Measurements from ENCODE around the gene AP2B1. TPM values are rescaled to one million over a fixed set of nuclear protein-coding genes. Genes with fewer than 3 reads are reported as not detected.
A peak's percentile ranks its signal among the peaks of the same experiment; 100 is the strongest.

The AP2B1 gene
- total RNA-seq, 1 experiment from 2014 or later = 70.2 TPM

GRCh38 chr17:35743626-35744328 is 156.7 kb downstream of the AP2B1 start:
- Histone ChIP-seq H3K9ac (ENCODE audit: low read length) (no peak overlapping the region), H3K79me2 (ENCODE audit: low read length) (no peaks in the 10 kb centered on the region), H3F3A (ENCODE audit: low read length, unreplicated experiment) (no peaks in the 10 kb centered on the region), H3K9me3 (ENCODE audit: low read length) (no peaks in the 10 kb centered on the region), H3K36me3 (ENCODE audit: low read depth, low read length) (no peaks in the 10 kb centered on the region), H3K4me3 (ENCODE audit: low read length) (no peak overlapping the region), H4K20me1 (ENCODE audit: low read length) (no peaks in the 10 kb centered on the region), H3K4me1 (ENCODE audit: insufficient read depth, low read length) (no peaks in the 10 kb centered on the region), H2AFZ (ENCODE audit: low read length) (no peak overlapping the region), H3K27me3 (ENCODE audit: low read length) (no peaks in the 10 kb centered on the region), H3K9me2 (replicated peaks; ENCODE audit: low read length) (no peaks in the 10 kb centered on the region), H3K4me2 (ENCODE audit: low read length) (no peak overlapping the region), H3K27ac (ENCODE audit: low read length) (no peak overlapping the region)
- intact Hi-C loops (cut with micrococcal nuclease) = no loop called here
- ATAC-seq (no peak), DNase-seq (peak; percentile 36)
- no TSS peak for BruUV-seq (replicated peaks)
- CTCF ChIA-PET = no interaction called here
- POLR2A ChIA-PET (ENCODE audit: unreplicated experiment) = no interaction called here
- TF ChIP-seq EZH2phosphoT487 (IDR thresholded peaks at IDR 0.05; ENCODE audit: borderline replicate concordance, low read length) = no peak
- TF ChIP-seq, protein P1, sequence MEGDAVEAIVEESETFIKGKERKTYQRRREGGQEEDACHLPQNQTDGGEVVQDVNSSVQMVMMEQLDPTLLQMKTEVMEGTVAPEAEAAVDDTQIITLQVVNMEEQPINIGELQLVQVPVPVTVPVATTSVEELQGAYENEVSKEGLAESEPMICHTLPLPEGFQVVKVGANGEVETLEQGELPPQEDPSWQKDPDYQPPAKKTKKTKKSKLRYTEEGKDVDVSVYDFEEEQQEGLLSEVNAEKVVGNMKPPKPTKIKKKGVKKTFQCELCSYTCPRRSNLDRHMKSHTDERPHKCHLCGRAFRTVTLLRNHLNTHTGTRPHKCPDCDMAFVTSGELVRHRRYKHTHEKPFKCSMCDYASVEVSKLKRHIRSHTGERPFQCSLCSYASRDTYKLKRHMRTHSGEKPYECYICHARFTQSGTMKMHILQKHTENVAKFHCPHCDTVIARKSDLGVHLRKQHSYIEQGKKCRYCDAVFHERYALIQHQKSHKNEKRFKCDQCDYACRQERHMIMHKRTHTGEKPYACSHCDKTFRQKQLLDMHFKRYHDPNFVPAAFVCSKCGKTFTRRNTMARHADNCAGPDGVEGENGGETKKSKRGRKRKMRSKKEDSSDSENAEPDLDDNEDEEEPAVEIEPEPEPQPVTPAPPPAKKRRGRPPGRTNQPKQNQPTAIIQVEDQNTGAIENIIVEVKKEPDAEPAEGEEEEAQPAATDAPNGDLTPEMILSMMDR (conservative IDR thresholded peaks at IDR 0.05; ENCODE audit: low read depth, low read length) = no peak
- TF ChIP-seq EZH2 (IDR thresholded peaks at IDR 0.05; ENCODE audit: low read length, unreplicated experiment) = no peak

DNA sequence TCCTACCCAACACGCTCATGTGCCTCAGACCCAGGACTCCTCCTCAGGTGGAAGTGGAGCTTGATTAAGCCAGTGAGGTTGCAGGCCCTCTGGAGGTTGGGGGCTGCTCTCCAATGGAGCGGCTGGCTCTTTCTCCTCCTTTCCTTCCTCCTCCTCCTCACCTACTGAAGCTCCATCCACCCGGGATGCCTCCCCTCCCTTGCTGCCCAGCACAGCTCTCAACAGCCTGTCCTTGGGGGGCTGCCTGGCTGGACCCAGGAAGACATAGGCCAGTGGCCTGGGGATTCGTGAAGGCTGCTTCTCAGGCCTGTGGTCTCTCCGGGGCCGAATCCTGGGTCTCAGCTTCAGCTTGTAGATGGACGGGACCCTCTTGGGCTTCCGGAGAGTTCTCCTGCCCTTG is 157.7 kb downstream of the AP2B1 start:
- no peaks in the 10 kb centered on the region for H3K4me1 ChIP-seq (ENCODE audit: insufficient read depth, low read length)
- TF ChIP-seq, protein P1 (conservative IDR thresholded peaks at IDR 0.05; ENCODE audit: low read depth, low read length) = no peak
- TF ChIP-seq EZH2 (IDR thresholded peaks at IDR 0.05; ENCODE audit: low read length, unreplicated experiment) (no peak), EZH2phosphoT487 (IDR thresholded peaks at IDR 0.05; ENCODE audit: borderline replicate concordance, low read length) (no peak)
- H3K4me3 ChIP-seq (ENCODE audit: low read length) = no peak overlapping the region
- H3K79me2 ChIP-seq (ENCODE audit: low read length) = no peaks in the 10 kb centered on the region
- intact Hi-C loops (cut with micrococcal nuclease) = no loop called here
- BruUV-seq (replicated peaks) = no TSS peak
- no peaks in the 10 kb centered on the region for H3F3A ChIP-seq (ENCODE audit: low read length, unreplicated experiment)
- no peaks in the 10 kb centered on the region for H4K20me1 ChIP-seq (ENCODE audit: low read length)
- H3K9me3 ChIP-seq (ENCODE audit: low read length) = no peaks in the 10 kb centered on the region
- H3K36me3 ChIP-seq (ENCODE audit: low read depth, low read length) = no peaks in the 10 kb centered on the region
- CTCF ChIA-PET = no interaction called here
- H2AFZ ChIP-seq (ENCODE audit: low read length) = no peak overlapping the region
- H3K9me2 ChIP-seq (replicated peaks; ENCODE audit: low read length) = no peaks in the 10 kb centered on the region
- POLR2A ChIA-PET (ENCODE audit: unreplicated experiment) = no interaction called here
- DNase-seq (no peak), ATAC-seq (no peak)
- no peak overlapping the region for H3K4me2 ChIP-seq (ENCODE audit: low read length)
- H3K27ac ChIP-seq (ENCODE audit: low read length) = no peak overlapping the region
- no peaks in the 10 kb centered on the region for H3K27me3 ChIP-seq (ENCODE audit: low read length)
- no peak overlapping the region for H3K9ac ChIP-seq (ENCODE audit: low read length)

DNA sequence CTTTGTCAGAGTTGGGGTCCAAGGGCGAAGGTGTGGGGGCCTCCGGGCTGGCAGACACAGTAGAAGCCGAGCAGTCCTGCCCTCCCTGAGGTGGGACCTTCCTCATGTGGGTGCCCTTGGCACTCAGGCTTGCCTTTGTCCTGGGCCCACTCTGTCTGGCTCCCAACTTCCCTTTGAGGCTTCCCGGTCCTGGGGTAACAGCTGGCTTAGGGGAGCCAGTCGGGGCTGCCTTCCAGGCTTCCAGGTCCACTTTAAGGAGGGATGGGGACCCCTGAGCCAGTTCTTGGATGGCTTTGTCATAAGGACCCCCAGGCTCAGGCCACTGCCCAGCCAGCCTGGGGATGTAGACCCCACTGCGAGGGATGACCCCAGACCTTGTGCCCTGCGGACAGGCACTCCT is 158.1 kb downstream of the AP2B1 start:
- no peak for TF ChIP-seq EZH2phosphoT487 (IDR thresholded peaks at IDR 0.05; ENCODE audit: borderline replicate concordance, low read length)
- TF ChIP-seq EZH2 (IDR thresholded peaks at IDR 0.05; ENCODE audit: low read length, unreplicated experiment) = no peak
- TF ChIP-seq, protein P1 (conservative IDR thresholded peaks at IDR 0.05; ENCODE audit: low read depth, low read length) = no peak
- Histone ChIP-seq H3K36me3 (ENCODE audit: low read depth, low read length) (no peaks in the 10 kb centered on the region), H3F3A (ENCODE audit: low read length, unreplicated experiment) (no peaks in the 10 kb centered on the region), H3K4me1 (ENCODE audit: insufficient read depth, low read length) (no peaks in the 10 kb centered on the region), H3K9me2 (replicated peaks; ENCODE audit: low read length) (no peaks in the 10 kb centered on the region), H3K27ac (ENCODE audit: low read length) (no peak overlapping the region), H3K9me3 (ENCODE audit: low read length) (no peaks in the 10 kb centered on the region), H2AFZ (ENCODE audit: low read length) (no peak overlapping the region), H3K79me2 (ENCODE audit: low read length) (no peaks in the 10 kb centered on the region), H3K27me3 (ENCODE audit: low read length) (no peaks in the 10 kb centered on the region), H3K4me3 (ENCODE audit: low read length) (no peak overlapping the region), H3K9ac (ENCODE audit: low read length) (no peak overlapping the region), H4K20me1 (ENCODE audit: low read length) (no peaks in the 10 kb centered on the region), H3K4me2 (ENCODE audit: low read length) (no peak overlapping the region)
- BruUV-seq (replicated peaks) = no TSS peak
- intact Hi-C loops (cut with micrococcal nuclease) = no loop called here
- ATAC-seq (no peak), DNase-seq (no peak)
- ChIA-PET POLR2A (ENCODE audit: unreplicated experiment) (no interaction called here), CTCF (no interaction called here)

Data from PC-3 (cell line).